Endothelial cell of umbilical vein (primary cell): ENCODE results near the gene FAM120B. TPM values are rescaled to one million over a fixed set of nuclear protein-coding genes. Genes with fewer than 3 reads are reported as not detected.

Experiments used
- BruUV-seq: library from RNA; stranded (reverse); fragments of 400-500 nt; replicated peaks from 2 replicates; lab custom pipeline; 2021; lab: Mats Ljungman, UMichigan
- CTCF ChIA-PET: fragments of 300-600, 350-600 bp; sonication (Branson Sonifier 250); formaldehyde crosslinking; loops from one replicate; lab custom pipeline; 2021; ENCODE audit warnings: antibody characterized with exemption, inconsistent platforms; lab: Charles Lee
- POLR2A ChIA-PET: fragments of 300-600, 350-600 bp; sonication (Branson Sonifier 250); formaldehyde crosslinking; loops from one replicate; lab custom pipeline; 2021; ENCODE audit warnings: antibody characterized with exemption, inconsistent platforms; lab: Charles Lee
- DNase-seq: peaks from one replicate; pipeline ENCODE4 v3.0.0-alpha.2; 2011; ENCODE audit warnings: low read depth, low spot score
- FAIRE-seq: peaks from 2 replicates; lab custom pipeline; 2011; peaks lifted over from hg19 to GRCh38; lab: Jason Lieb, UNC
- H2AFZ ChIP-seq: 2 replicates; pipeline ENCODE4 v1.6.0; 2012; ENCODE audit warnings: low read depth, low read length, control low read depth, inconsistent platforms
- H3K27ac ChIP-seq: 2 replicates; pipeline ENCODE4 v1.5.1; 2011; ENCODE audit warnings: low read depth, mild to moderate bottlenecking, control low read depth, low read length, moderate library complexity; ENCODE audit not compliant: insufficient read depth
- H3K27me3 ChIP-seq, 2 experiments: 2 replicates each; pipeline versions ENCODE4 v1.6.0 to v1.6.1; 2011; ENCODE audit warnings: low read length in 2 of 2, mixed read lengths in 1 of 2; ENCODE audit not compliant: control insufficient read depth in 2 of 2, insufficient read depth in 2 of 2
- H3K36me3 ChIP-seq, 2 experiments: 2 replicates in 1 of 2; 3 replicates in 1 of 2; pipeline ENCODE4 v1.5.1; 2011; ENCODE audit warnings: low read length in 2 of 2, mild to moderate bottlenecking in 1 of 2, moderate library complexity in 1 of 2; ENCODE audit not compliant: control insufficient read depth in 2 of 2, insufficient read depth in 2 of 2; ENCODE audit errors: extremely low read depth in 1 of 2
- H3K4me1 ChIP-seq: 3 replicates; pipeline ENCODE4 v1.5.1; 2011; ENCODE audit warnings: mild to moderate bottlenecking, low read length; ENCODE audit not compliant: control insufficient read depth, insufficient read depth; ENCODE audit errors: extremely low read depth
- H3K4me2 ChIP-seq: 2 replicates; pipeline ENCODE4 v1.6.1; 2011; ENCODE audit warnings: low read length, control low read depth, mixed read lengths; ENCODE audit not compliant: insufficient read depth
- H3K4me3 ChIP-seq, 3 experiments: fragments of 200-600 bp in 1 of 3; sonication (generic), shearing (Covaris generic) in 1 of 3; replicated peaks in 1 of 3; 2 replicates each; pipeline ENCODE4 v1.5.1; 2011 to 2016; ENCODE audit warnings: control low read depth in 3 of 3, low read length in 3 of 3, mild to moderate bottlenecking in 2 of 3, inconsistent platforms in 1 of 3, low read depth in 1 of 3, moderate library complexity in 1 of 3; ENCODE audit not compliant: insufficient read depth in 1 of 3
- H3K79me2 ChIP-seq: 2 replicates; pipeline ENCODE4 v1.6.0; 2012; ENCODE audit warnings: low read length, inconsistent platforms; ENCODE audit not compliant: control insufficient read depth, insufficient read depth
- H3K9ac ChIP-seq: replicated peaks from 2 replicates; pipeline ENCODE3; 2011; ENCODE audit warnings: low read length, control low read depth; ENCODE audit not compliant: insufficient read depth; ENCODE audit errors: extremely low read depth
- H3K9me1 ChIP-seq: replicated peaks from 3 replicates; pipeline ENCODE4 v1.6.0; 2011; ENCODE audit warnings: mild to moderate bottlenecking, low read length; ENCODE audit not compliant: control insufficient read depth, insufficient read depth; ENCODE audit errors: extremely low read depth
- H3K9me3 ChIP-seq: replicated peaks from 2 replicates; pipeline ENCODE4 v1.5.1; 2012; ENCODE audit warnings: low read length, inconsistent platforms; ENCODE audit not compliant: control insufficient read depth, insufficient read depth
- H4K20me1 ChIP-seq: replicated peaks from 2 replicates; pipeline ENCODE3; 2011; ENCODE audit warnings: mild to moderate bottlenecking, low read length; ENCODE audit not compliant: control insufficient read depth, insufficient read depth; ENCODE audit errors: extremely low read depth
- EZH2 ChIP-seq: IDR thresholded peaks from 2 replicates; pipeline ENCODE4 v1.6.1; 2012; ENCODE audit warnings: borderline replicate concordance, low read depth, mild to moderate bottlenecking, moderate library complexity, low read length, inconsistent platforms; ENCODE audit not compliant: severe bottlenecking
- FOS ChIP-seq: IDR thresholded peaks from 2 replicates; pipeline ENCODE4 v1.6.1; 2011; ENCODE audit warnings: mild to moderate bottlenecking, low read length, moderate library complexity, borderline replicate concordance; ENCODE audit not compliant: insufficient read depth
- GATA2 ChIP-seq: IDR thresholded peaks from 2 replicates; pipeline ENCODE4 v1.7.0; 2011; ENCODE audit warnings: low read depth, mild to moderate bottlenecking, moderate library complexity, mixed read lengths, low read length; ENCODE audit not compliant: insufficient read length, insufficient read depth
- JUN ChIP-seq: IDR thresholded peaks from 2 replicates; pipeline ENCODE4 v1.6.1; 2011; ENCODE audit warnings: borderline replicate concordance, low read depth; ENCODE audit not compliant: insufficient read length, insufficient read depth
- MYC ChIP-seq: IDR thresholded peaks from one replicate; pipeline ENCODE4 v1.6.1; 2011; ENCODE audit warnings: mild to moderate bottlenecking, low read depth, low read length
- POLR2A ChIP-seq: IDR thresholded peaks from 2 replicates; pipeline ENCODE4 v1.6.1; 2012; ENCODE audit warnings: low read depth, mild to moderate bottlenecking, control low read depth, low read length
- POLR2AphosphoS5 ChIP-seq: IDR thresholded peaks from 2 replicates; pipeline ENCODE4 v1.6.1; 2012; ENCODE audit warnings: low read depth, mild to moderate bottlenecking, control low read depth, low read length, moderate library complexity; ENCODE audit not compliant: insufficient read depth
- dilution Hi-C: fragments of 300-500 bp; cut with MboI; formaldehyde crosslinking; loops from one replicate; pipeline ENCODE4 v1.15.0; 2019; ENCODE audit warnings: low sequenced_read_pairs; ENCODE audit not compliant: extremely low pct_ligation_motif_present
- intact Hi-C: fragments of 100-400 bp; cut with micrococcal nuclease; formaldehyde crosslinking; loops from one replicate; pipeline ENCODE4 v1.10.0; 2022
- polyA plus RNA-seq, 4 experiments: library from polyadenylated mRNA; depleted of rRNA in 3 of 4; stranded (reverse) in 3 of 4; unstranded in 1 of 4; fragments of >200 nt; gene quantifications; 2 replicates each; pipeline versions ENCODE4 v1.2.1 to v1.2.3, GENCODE V29; 2011 to 2012; ENCODE audit warnings: missing spikeins in 1 of 4
- total RNA-seq: library from RNA; stranded (reverse); gene quantifications from 2 replicates; pipeline ENCODE4 v1.2.3, GENCODE V29; 2021
- TF ChIP-seq, protein P1 (sequence below): IDR thresholded peaks from 2 replicates; pipeline ENCODE4 v1.6.1; 2011; ENCODE audit not compliant: insufficient read depth, insufficient read length
- TF ChIP-seq, protein P2 (sequence below), 2 donors: IDR thresholded peaks; 1 replicate in 1 of 2; 2 replicates in 1 of 2; pipeline ENCODE4 v1.5.1; 2011; ENCODE audit warnings: low read length in 2 of 2, mild to moderate bottlenecking in 2 of 2, moderate library complexity in 2 of 2, control low read depth in 1 of 2, inconsistent platforms in 1 of 2, low read depth in 1 of 2; ENCODE audit not compliant: insufficient read depth in 1 of 2; ENCODE audit errors: extremely low read depth in 1 of 2

The FAM120B gene
- total and polyA plus RNA-seq, 2 donors (not counting 3 experiments of a cell fraction or from before 2014, with no cell fraction given) = 10.8 to 28.2 TPM

DNA sequence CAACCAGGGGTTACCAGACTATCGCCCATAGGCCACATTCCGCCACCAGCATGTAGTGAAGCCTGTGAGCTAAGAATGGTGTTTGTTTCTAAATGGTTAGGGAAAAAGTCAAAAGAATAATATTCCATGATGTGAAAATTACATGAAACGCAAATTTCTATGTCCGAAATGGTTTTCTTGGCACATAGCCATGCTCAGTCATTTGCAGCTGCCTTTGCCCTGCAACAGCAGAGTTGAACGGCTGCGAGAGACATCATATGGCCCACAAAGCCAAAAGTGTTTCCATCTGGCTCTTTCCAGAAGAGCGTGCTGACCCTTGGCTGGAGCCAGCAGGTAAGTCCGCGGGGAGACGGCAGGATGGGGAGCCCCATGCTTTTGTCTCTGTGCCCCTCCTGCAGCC lies 60.7 kb downstream of the FAM120B start:
- FAIRE-seq = no peak
- Histone ChIP-seq H3K9me3 (no peaks in the 10 kb centered on the region), H3K4me2 (no peak overlapping the region), H3K9me1 (no peaks in the 10 kb centered on the region), H2AFZ (no peak overlapping the region), H3K4me1 (no peaks in the 10 kb centered on the region), H3K36me3 (peaks cover 0 to 2% of the 10 kb centered on the region in 2 experiments), H3K4me3 (no peak overlapping the region), H3K27ac (no peak overlapping the region), H3K27me3 (no peaks in the 10 kb centered on the region), H3K9ac (no peak overlapping the region), H3K79me2 (no peaks in the 10 kb centered on the region), H4K20me1 (no peaks in the 10 kb centered on the region)
- BruUV-seq = no TSS peak
- TF ChIP-seq, protein P1, sequence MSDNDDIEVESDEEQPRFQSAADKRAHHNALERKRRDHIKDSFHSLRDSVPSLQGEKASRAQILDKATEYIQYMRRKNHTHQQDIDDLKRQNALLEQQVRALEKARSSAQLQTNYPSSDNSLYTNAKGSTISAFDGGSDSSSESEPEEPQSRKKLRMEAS = no peak
- TF ChIP-seq GATA2 = no peak
- no peak for TF ChIP-seq POLR2A
- no peak for TF ChIP-seq MYC
- TF ChIP-seq EZH2 = no peak
- TF ChIP-seq POLR2AphosphoS5 = no peak
- TF ChIP-seq, protein P2, sequence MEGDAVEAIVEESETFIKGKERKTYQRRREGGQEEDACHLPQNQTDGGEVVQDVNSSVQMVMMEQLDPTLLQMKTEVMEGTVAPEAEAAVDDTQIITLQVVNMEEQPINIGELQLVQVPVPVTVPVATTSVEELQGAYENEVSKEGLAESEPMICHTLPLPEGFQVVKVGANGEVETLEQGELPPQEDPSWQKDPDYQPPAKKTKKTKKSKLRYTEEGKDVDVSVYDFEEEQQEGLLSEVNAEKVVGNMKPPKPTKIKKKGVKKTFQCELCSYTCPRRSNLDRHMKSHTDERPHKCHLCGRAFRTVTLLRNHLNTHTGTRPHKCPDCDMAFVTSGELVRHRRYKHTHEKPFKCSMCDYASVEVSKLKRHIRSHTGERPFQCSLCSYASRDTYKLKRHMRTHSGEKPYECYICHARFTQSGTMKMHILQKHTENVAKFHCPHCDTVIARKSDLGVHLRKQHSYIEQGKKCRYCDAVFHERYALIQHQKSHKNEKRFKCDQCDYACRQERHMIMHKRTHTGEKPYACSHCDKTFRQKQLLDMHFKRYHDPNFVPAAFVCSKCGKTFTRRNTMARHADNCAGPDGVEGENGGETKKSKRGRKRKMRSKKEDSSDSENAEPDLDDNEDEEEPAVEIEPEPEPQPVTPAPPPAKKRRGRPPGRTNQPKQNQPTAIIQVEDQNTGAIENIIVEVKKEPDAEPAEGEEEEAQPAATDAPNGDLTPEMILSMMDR (IDR thresholded peaks at IDR 0.05; ENCODE audit: extremely low read depth in 1 of 2, insufficient read depth in 1 of 2, low read depth in 1 of 2, low read length in 2 of 2) = no peak
- no peak for TF ChIP-seq JUN
- no peak for TF ChIP-seq FOS
- ChIA-PET CTCF (interaction anchor here (0.7 to 1.3 kb wide), 4 partner anchors 9 to 536 kb away, joined by 3 to 4 read pairs (median 3); no protein-coding TSS in a partner anchor), POLR2A (no interaction called here)
- intact Hi-C loops = no loop called here
- DNase-seq = no peak
- dilution Hi-C loops = no loop called here
